Measurements from ENCODE around the gene RFX8. TPM values are rescaled to one million over a fixed set of nuclear protein-coding genes. Genes with fewer than 3 reads are reported as not detected.

Gene RFX8
- total and polyA plus RNA-seq, 9 of the 15 experiments (the other 6 are each of a cell fraction or from before 2014, with no cell fraction given) = not detected

DNA sequence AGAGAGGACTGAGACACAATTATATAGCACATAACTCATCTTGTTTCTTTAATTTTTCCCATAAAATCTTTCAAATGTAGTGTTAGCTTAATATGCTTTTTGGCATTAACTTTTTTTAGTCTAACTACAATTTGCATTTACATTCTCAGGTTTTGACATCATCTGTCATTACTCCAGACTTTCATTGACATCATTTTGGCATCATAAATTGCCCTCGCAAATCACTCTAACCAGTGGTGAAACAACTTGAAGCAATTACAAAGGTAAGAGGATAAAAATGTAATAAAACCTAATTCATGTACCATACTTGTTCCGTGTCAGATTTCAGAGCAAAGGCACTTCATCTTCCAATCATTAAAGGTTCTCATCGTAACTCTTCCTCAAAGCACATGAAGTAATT lies 41.4 kb downstream of the RFX8 start:
- no TSS peak for BruUV-seq (replicated peaks)
- 0% methylated on average over 3 of the region's 3 CpGs for whole genome bisulfite sequencing (ENCODE audit: insufficient coverage, low coverage, missing lambda C conversion rate)
- Histone ChIP-seq H4K20me1 (replicated peaks; ENCODE audit: control insufficient read depth, insufficient read depth, low read length) (peaks cover 7% of the 10 kb centered on the region; the same call in 1 of the 2 replicates), H2AFZ (ENCODE audit: low read depth, low read length) (no peak overlapping the region), H3K4me3 (no peak overlapping the region), H3K9ac (ENCODE audit: insufficient read depth in 1 of 2, low read depth in 2 of 2, low read length in 2 of 2) (no peak overlapping the region), H3K27ac (ENCODE audit: extremely low read depth, low read depth, low read length) (no peak overlapping the region), H3K4me2 (ENCODE audit: insufficient read depth, low read length) (no peak overlapping the region), H3K36me3 (ENCODE audit: control insufficient read depth, insufficient read depth, low read length) (no peaks in the 10 kb centered on the region), H3K4me1 (replicated peaks in 1 of 2; ENCODE audit: control insufficient read depth in 2 of 2, insufficient read depth in 2 of 2, low read length in 2 of 2) (peaks cover 0 to 3% of the 10 kb centered on the region in 2 experiments; a peak in 1 of 5 replicates), H3K79me2 (ENCODE audit: control insufficient read depth, insufficient read depth, low read length) (no peaks in the 10 kb centered on the region), H3K9me3 (replicated peaks; ENCODE audit: control insufficient read depth, insufficient read depth, low read depth, low read length) (no peaks in the 10 kb centered on the region), H3K27me3 (ENCODE audit: control insufficient read depth in 2 of 2, insufficient read depth in 2 of 2, low read length in 2 of 2) (peaks cover 17 to 38% of the 10 kb centered on the region in 2 experiments; a peak in 4 of 5 replicates), H3K9me1 (ENCODE audit: control insufficient read depth, insufficient read depth, low read length) (no peaks in the 10 kb centered on the region)
- no peak for TF ChIP-seq RBFOX2 (IDR thresholded peaks at IDR 0.05; ENCODE audit: low read depth, low read length)
- TF ChIP-seq ZNF408 (CRISPR knock-in tag; IDR thresholded peaks at IDR 0.05; ENCODE audit: low read depth) = no peak
- no peak for TF ChIP-seq SMAD3 (CRISPR knock-in tag; conservative IDR thresholded peaks at IDR 0.05)
- no peak for TF ChIP-seq ZNF75A (CRISPR knock-in tag; IDR thresholded peaks at IDR 0.05)
- TF ChIP-seq IRF2 (CRISPR knock-in tag; IDR thresholded peaks at IDR 0.05) = no peak
- TF ChIP-seq RUNX1 (IDR thresholded peaks at IDR 0.05; ENCODE audit: low read depth) = no peak
- no peak for TF ChIP-seq SETDB1 (IDR thresholded peaks at IDR 0.05; ENCODE audit: low read length)
- TF ChIP-seq ZNF316 (IDR thresholded peaks at IDR 0.05) = no peak
- no peak for TF ChIP-seq HMG20B (CRISPR knock-in tag; IDR thresholded peaks at IDR 0.05)
- TF ChIP-seq RBM17 (IDR thresholded peaks at IDR 0.05; ENCODE audit: borderline replicate concordance, low read depth, low read length) = no peak
- TF ChIP-seq, protein P1, sequence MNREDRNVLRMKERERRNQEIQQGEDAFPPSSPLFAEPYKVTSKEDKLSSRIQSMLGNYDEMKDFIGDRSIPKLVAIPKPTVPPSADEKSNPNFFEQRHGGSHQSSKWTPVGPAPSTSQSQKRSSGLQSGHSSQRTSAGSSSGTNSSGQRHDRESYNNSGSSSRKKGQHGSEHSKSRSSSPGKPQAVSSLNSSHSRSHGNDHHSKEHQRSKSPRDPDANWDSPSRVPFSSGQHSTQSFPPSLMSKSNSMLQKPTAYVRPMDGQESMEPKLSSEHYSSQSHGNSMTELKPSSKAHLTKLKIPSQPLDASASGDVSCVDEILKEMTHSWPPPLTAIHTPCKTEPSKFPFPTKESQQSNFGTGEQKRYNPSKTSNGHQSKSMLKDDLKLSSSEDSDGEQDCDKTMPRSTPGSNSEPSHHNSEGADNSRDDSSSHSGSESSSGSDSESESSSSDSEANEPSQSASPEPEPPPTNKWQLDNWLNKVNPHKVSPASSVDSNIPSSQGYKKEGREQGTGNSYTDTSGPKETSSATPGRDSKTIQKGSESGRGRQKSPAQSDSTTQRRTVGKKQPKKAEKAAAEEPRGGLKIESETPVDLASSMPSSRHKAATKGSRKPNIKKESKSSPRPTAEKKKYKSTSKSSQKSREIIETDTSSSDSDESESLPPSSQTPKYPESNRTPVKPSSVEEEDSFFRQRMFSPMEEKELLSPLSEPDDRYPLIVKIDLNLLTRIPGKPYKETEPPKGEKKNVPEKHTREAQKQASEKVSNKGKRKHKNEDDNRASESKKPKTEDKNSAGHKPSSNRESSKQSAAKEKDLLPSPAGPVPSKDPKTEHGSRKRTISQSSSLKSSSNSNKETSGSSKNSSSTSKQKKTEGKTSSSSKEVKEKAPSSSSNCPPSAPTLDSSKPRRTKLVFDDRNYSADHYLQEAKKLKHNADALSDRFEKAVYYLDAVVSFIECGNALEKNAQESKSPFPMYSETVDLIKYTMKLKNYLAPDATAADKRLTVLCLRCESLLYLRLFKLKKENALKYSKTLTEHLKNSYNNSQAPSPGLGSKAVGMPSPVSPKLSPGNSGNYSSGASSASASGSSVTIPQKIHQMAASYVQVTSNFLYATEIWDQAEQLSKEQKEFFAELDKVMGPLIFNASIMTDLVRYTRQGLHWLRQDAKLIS (CRISPR knock-in tag; IDR thresholded peaks at IDR 0.05) = no peak
- TF ChIP-seq JUND (IDR thresholded peaks at IDR 0.05; ENCODE audit: borderline replicate concordance, low read depth, low read length) = no peak
- TF ChIP-seq JUND (tag; IDR thresholded peaks at IDR 0.05; ENCODE audit: borderline replicate concordance, low read depth, low read length) = no peak
- DNase-seq (ENCODE audit: extremely low read depth in 1 of 4, low spot score in 3 of 4) = no peak
- POLR2A ChIA-PET = no interaction called here
- no peak for ATAC-seq
- in situ Hi-C loops (cut with MboI) (no loop called here), intact Hi-C loops (cut with micrococcal nuclease) (no loop called here)
- FAIRE-seq = no peak
- CTCF ChIA-PET (ENCODE audit: low intra/inter-chr PET ratio) = no interaction called here

Data from K562 (cell line).